ENCODE measurements around the gene WDFY4.
"Not testable (repeated sequence)": the region's sequence is repeated elsewhere in the genome, so short reads cannot be mapped to it uniquely, and the experiment has no call there.

Gene WDFY4

DNA sequence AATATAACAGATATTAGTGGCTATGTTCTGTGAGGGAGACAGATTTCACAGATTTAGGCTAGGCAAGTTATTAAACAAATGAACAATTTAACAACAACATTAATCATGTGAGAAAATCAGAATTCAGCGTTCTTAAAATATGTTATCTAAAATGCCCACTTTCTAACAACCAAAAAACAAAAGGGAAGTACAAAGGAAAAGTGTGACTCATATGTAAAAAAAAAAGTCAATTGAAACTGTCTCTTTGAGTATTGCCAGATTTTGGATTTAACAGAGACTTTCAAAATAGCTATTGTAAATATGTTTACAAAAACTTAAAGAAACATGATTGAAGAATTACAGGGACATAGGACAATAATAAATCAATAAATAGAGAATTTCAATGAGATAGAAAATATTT lies 45.0 kb upstream of the WDFY4 start:
- TF ChIP-seq, protein P1, sequence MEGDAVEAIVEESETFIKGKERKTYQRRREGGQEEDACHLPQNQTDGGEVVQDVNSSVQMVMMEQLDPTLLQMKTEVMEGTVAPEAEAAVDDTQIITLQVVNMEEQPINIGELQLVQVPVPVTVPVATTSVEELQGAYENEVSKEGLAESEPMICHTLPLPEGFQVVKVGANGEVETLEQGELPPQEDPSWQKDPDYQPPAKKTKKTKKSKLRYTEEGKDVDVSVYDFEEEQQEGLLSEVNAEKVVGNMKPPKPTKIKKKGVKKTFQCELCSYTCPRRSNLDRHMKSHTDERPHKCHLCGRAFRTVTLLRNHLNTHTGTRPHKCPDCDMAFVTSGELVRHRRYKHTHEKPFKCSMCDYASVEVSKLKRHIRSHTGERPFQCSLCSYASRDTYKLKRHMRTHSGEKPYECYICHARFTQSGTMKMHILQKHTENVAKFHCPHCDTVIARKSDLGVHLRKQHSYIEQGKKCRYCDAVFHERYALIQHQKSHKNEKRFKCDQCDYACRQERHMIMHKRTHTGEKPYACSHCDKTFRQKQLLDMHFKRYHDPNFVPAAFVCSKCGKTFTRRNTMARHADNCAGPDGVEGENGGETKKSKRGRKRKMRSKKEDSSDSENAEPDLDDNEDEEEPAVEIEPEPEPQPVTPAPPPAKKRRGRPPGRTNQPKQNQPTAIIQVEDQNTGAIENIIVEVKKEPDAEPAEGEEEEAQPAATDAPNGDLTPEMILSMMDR (IDR thresholded peaks at IDR 0.05; ENCODE audit: insufficient read depth, missing control alignments) = no peak
- FAIRE-seq = no peak
- DNase-seq (ENCODE audit: insufficient read length, low spot score) = no peak

GRCh38 chr10:48640326-48640725 lies 44.3 kb upstream of the WDFY4 start:
- DNase-seq (ENCODE audit: insufficient read length, low spot score) (no peak), FAIRE-seq (no peak)
- TF ChIP-seq, protein P1 (IDR thresholded peaks at IDR 0.05; ENCODE audit: insufficient read depth, missing control alignments) = no peak

- DNase-seq (ENCODE audit: insufficient read length, low spot score); FAIRE-seq: not testable (repeated sequence)
Measured at GRCh38 chr10:48641099-48641690, 43.5 kb upstream of the WDFY4 start.

DNA sequence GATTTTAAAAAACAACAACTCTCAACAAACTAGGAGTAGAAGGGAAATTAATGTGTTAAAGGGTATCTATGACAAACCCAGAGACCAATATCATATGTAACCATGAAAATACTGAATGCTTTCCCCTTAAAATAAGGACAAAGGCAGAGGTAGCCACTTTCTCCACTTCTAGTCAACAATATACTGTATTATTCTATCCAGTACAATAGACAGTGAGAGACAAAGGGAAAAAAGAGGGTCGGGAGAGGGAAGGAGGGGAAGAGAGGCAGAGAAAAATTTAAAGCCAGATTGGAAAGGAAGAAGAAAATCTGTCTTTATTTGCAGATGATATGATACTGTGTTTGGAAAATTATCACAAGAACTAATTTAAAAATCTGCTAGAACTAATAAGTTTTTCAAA lies 39.1 kb upstream of the WDFY4 start:
- TF ChIP-seq, protein P1 (IDR thresholded peaks at IDR 0.05; ENCODE audit: insufficient read depth, missing control alignments) = no peak
- FAIRE-seq = no peak
- no peak for DNase-seq (ENCODE audit: insufficient read length, low spot score)

DNA sequence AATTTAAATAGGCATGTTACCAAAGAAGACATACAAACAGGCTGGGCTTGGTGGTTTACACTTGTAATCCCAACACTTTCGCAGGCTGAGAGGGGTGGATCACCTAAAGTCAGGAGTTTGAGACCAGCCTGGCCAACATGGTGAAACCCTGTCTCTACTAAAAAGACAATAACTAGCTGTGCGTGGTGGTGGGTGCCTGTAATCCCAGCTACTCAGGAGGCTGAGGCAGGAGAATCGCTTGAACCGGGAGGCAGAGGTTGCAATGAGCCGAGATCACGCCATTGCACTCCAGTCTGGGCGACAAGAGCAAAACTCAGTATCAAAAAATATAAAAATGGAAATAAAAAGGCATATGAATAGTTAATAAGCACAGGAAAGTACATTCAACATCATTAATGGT lies 37.6 kb upstream of the WDFY4 start:
- DNase-seq (ENCODE audit: insufficient read length, low spot score) = not testable (repeated sequence)

DNA sequence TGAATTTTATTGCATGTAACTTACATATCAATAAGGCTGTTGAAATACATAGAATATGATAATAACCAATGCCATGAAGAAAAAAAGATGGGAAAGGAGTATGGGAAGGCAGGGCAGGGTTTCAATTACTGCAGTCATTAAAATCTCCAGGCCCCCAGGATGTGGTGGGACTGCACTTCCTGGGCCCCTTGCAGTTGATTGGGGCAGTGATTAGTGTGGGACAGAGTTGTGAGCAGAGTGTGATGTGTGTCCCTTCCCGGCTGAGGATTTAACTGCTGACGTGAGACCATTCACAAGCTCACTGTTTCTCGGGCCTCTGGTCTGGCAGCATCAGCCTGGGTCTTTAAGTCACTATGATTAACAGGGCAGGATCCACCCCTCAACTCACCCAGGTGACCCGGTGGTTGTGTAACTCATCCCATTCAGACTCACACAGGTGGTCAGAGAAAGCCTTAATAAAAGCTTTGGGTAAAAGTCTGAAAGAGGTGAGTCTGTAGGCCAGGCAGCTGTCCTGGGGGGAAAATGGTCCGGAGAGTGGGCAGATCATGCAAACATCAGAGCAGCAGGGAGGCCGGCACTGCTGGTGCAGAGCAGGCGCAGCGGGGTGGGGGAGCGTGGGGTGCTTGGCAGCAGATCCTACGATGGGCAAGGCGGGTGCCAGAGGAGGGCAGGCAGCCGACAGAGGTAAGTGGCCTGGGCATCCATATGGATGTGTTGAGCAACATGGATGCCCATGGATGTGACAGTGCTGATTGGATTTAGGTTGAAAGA lies 36.3 kb upstream of the WDFY4 start:
- DNase-seq (ENCODE audit: insufficient read length, low spot score) = no peak
- no peak for FAIRE-seq
- TF ChIP-seq, protein P1 (IDR thresholded peaks at IDR 0.05; ENCODE audit: insufficient read depth, missing control alignments) = no peak

More for the DNA sequence above, 37.6 kb upstream of the WDFY4 start:
- FAIRE-seq = not testable (repeated sequence)

DNA sequence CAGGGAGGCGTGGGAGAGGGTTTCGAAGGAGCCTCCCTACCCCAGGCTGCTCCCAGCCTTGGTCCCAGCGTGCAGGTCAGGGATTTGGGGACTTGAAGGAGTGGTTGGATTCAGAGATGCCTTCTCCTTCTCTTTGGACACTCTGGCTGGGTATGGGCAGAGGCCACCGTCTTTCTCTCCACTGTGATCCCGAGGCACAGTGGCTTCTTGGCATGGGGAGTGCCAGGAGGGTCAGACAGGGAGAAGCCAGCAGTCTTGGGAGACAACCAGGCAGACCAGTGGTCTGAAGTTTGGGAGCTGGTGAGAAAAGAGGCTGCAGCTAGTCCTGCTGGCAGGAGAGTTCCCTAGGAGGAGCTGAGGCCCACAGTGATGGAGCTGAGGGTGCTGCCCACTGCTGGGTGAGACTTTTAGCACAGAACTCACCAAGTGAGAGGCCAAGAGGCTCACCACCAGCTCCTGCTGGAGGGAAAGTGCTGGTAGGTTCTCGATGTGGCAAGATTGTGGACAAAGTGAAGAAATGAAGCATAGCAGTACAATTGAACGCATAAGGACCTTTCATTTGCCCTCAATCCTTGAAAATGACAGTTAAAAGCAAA lies 35.2 kb upstream of the WDFY4 start:
- FAIRE-seq (no peak), DNase-seq (ENCODE audit: insufficient read length, low spot score) (no peak)
- TF ChIP-seq, protein P1 (IDR thresholded peaks at IDR 0.05; ENCODE audit: insufficient read depth, missing control alignments) = no peak

GRCh38 chr10:48651293-48651692 lies 33.4 kb upstream of the WDFY4 start:
- no peak for FAIRE-seq

More at GRCh38 chr10:48651293-48651692, 33.4 kb upstream of the WDFY4 start:
- TF ChIP-seq, protein P1 (IDR thresholded peaks at IDR 0.05; ENCODE audit: insufficient read depth, missing control alignments) = no peak
- DNase-seq (ENCODE audit: insufficient read length, low spot score) = no peak
